Osteocyte (in vitro differentiated cells): Measurements from ENCODE around the gene SATL1. TPM values are rescaled to one million over a fixed set of nuclear protein-coding genes. Genes with fewer than 3 reads are reported as not detected.

ENCODE experiments used
- DNase-seq: peaks from one replicate; pipeline ENCODE4 v3.0.0; 2021; ENCODE audit warnings: mixed read lengths; ENCODE audit not compliant: unreplicated experiment; ENCODE audit errors: extremely low spot score
- H3K27ac Mint-ChIP-seq: one replicate; pipeline ENCODE4 v1.8.0; 2021; ENCODE audit warnings: mild to moderate bottlenecking, mixed read lengths; ENCODE audit not compliant: unreplicated experiment
- H3K27me3 Mint-ChIP-seq: one replicate; pipeline ENCODE4 v1.8.0; 2021; ENCODE audit warnings: mixed read lengths; ENCODE audit not compliant: unreplicated experiment
- H3K36me3 Mint-ChIP-seq: one replicate; pipeline ENCODE4 v1.8.0; 2021; ENCODE audit warnings: mixed read lengths; ENCODE audit not compliant: unreplicated experiment
- H3K4me1 Mint-ChIP-seq: one replicate; pipeline ENCODE4 v1.8.0; 2021; ENCODE audit warnings: mixed read lengths; ENCODE audit not compliant: unreplicated experiment
- H3K4me3 Mint-ChIP-seq: one replicate; pipeline ENCODE4 v1.8.0; 2021; ENCODE audit warnings: mild to moderate bottlenecking, moderate library complexity, mixed read lengths; ENCODE audit not compliant: unreplicated experiment
- H3K9me3 Mint-ChIP-seq: one replicate; pipeline ENCODE4 v1.8.0; 2021; ENCODE audit warnings: mixed read lengths; ENCODE audit not compliant: unreplicated experiment
- total RNA-seq: library from RNA; stranded (reverse); gene quantifications from 2 replicates; pipeline ENCODE4 v1.2.1, GENCODE V29; 2021
- TF ChIP-seq, protein P1 (sequence below): fragments of 200-600 bp; sonication (generic); IDR thresholded peaks from 2 replicates; pipeline ENCODE4 v1.5.0; 2021; ENCODE audit warnings: antibody characterized with exemption, mild to moderate bottlenecking, moderate library complexity

Gene SATL1
- total RNA-seq, 1 donor from 2014 or later = not detected

DNA sequence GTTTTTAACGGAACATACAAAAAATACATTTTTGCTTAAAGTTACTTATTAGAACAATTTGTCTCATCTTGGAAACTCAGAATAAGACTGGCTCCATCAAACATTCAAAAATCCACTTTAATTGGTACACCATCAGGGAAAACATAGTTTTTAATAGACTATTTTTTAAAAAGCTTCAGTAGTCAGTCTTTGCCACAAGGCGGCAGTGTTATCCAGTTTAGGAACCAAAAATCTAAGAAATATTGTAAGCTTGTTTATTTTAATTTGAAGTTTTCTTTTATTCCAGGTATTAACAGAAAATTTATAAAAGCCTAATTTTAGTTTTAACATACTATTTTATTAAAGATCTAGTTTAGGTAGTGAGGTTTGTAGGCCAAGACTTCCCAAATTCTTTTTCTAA is 132.2 kb downstream of the SATL1 start:
- H3K4me1 Mint-ChIP-seq = no peaks in the 10 kb centered on the region
- TF ChIP-seq, protein P1, sequence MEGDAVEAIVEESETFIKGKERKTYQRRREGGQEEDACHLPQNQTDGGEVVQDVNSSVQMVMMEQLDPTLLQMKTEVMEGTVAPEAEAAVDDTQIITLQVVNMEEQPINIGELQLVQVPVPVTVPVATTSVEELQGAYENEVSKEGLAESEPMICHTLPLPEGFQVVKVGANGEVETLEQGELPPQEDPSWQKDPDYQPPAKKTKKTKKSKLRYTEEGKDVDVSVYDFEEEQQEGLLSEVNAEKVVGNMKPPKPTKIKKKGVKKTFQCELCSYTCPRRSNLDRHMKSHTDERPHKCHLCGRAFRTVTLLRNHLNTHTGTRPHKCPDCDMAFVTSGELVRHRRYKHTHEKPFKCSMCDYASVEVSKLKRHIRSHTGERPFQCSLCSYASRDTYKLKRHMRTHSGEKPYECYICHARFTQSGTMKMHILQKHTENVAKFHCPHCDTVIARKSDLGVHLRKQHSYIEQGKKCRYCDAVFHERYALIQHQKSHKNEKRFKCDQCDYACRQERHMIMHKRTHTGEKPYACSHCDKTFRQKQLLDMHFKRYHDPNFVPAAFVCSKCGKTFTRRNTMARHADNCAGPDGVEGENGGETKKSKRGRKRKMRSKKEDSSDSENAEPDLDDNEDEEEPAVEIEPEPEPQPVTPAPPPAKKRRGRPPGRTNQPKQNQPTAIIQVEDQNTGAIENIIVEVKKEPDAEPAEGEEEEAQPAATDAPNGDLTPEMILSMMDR = peak; percentile 70

DNA sequence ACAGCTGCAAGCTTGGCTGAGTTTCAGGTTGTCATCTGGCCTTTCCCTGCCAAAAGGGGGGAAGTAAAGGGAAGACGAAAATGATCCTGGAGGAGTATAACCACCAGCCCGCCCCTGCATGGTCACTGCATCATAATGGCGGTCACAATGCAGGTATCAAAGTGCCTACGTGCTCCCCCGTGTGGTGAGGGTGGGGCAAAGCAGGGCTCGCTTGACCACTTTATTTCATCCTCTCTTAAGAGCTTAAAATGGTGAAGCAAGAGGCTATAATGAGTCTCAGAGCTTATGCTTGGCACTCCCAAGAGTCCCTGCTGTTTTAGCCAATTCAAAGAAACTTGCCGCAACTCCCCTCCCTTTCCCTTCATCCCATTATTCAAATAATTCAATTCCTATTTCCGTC is 134.3 kb downstream of the SATL1 start:
- no peaks in the 10 kb centered on the region for H3K9me3 Mint-ChIP-seq
- no peaks in the 10 kb centered on the region for H3K27me3 Mint-ChIP-seq
- H3K4me1 Mint-ChIP-seq = no peaks in the 10 kb centered on the region
- no peak overlapping the region for H3K4me3 Mint-ChIP-seq
- H3K27ac Mint-ChIP-seq = no peak overlapping the region
- H3K36me3 Mint-ChIP-seq = no peaks in the 10 kb centered on the region
- TF ChIP-seq, protein P1 = peak; percentile 30
- DNase-seq = no peak

More for the DNA sequence above, 132.2 kb downstream of the SATL1 start:
- no peak overlapping the region for H3K4me3 Mint-ChIP-seq
- no peaks in the 10 kb centered on the region for H3K9me3 Mint-ChIP-seq
- no peak for DNase-seq
- no peak overlapping the region for H3K27ac Mint-ChIP-seq
- no peaks in the 10 kb centered on the region for H3K27me3 Mint-ChIP-seq
- no peaks in the 10 kb centered on the region for H3K36me3 Mint-ChIP-seq

DNA sequence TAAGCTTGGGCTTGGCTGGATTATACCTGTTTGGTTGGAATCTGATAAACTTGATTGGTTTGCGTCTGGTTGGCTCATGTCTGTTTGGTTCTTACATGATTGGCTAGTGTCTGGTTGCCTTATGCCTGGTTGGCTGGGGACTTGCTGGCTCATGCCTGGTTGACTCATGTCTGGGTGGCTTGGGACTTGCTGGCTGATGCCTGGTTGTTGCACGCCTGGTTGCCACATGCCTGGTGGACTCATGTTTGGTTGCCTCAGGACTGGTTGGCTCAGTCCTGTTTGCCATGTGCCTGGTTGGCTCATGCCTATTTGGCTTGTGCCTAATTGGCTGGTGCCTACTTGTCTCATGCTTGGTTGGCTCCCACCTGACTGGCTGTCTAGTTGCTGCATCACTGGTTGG is 135.4 kb downstream of the SATL1 start:
- H3K4me3 Mint-ChIP-seq = no peak overlapping the region
- no peak for DNase-seq
- H3K9me3 Mint-ChIP-seq = no peaks in the 10 kb centered on the region
- no peaks in the 10 kb centered on the region for H3K4me1 Mint-ChIP-seq
- H3K27ac Mint-ChIP-seq = no peak overlapping the region
- H3K36me3 Mint-ChIP-seq = no peaks in the 10 kb centered on the region
- no peaks in the 10 kb centered on the region for H3K27me3 Mint-ChIP-seq
- TF ChIP-seq, protein P1 = no peak

DNA sequence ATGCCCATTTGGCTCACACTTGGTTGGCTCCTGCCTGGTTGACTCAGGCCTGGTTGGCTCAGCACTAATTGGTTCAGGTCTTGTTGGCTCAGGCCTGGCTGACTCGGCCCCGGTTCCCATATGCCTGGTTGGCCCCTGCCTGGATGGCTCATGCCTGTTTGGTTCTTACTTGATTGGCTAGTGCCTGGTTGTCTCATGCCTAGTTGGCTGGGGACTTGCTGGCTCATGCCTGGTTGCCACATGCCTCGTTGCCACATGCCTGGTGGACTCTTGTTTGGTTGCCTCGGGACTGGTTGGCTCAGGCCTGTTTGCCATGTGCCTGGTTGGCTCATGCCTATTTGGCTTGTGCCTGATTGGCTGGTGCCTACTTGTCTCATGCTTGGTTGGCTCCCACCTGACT is 136.2 kb downstream of the SATL1 start:
- Mint-ChIP-seq H3K9me3 (no peaks in the 10 kb centered on the region), H3K4me3 (no peak overlapping the region), H3K27ac (no peak overlapping the region), H3K4me1 (no peaks in the 10 kb centered on the region), H3K36me3 (no peaks in the 10 kb centered on the region), H3K27me3 (peaks cover 1% of the 10 kb centered on the region)
- TF ChIP-seq, protein P1 = no peak
- no peak for DNase-seq

DNA sequence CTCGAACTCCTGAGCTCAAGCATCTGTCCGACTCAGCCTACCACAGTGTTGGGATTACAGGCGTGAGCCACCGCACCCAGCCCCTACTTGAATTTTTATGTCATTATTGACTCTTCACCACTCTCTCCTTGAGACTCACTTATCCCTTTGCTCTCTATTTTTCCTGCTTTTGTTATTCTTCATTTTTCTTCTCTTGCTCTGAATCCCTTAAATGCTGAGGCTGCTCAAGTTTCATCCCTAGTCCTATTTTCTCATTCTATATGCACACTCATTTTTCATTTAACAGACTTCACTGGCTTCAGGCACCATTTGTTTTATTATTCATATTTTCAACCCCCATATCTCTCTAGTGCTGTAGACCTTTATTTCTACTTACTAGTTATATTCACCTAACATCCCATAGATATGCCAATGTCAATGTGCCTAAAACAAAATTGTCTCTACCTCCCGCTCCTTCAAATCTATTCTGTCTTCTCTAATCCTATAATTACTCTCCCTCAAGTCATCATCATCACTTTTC is 154.2 kb downstream of the SATL1 start:
- Mint-ChIP-seq H3K9me3 (no peaks in the 10 kb centered on the region), H3K27ac (no peak overlapping the region), H3K4me1 (no peaks in the 10 kb centered on the region), H3K4me3 (no peak overlapping the region), H3K27me3 (no peaks in the 10 kb centered on the region), H3K36me3 (peaks cover 10% of the 10 kb centered on the region)
- no peak for DNase-seq
- TF ChIP-seq, protein P1 = no peak
